ENCODE data around the gene FOS. TPM values are rescaled to one million over a fixed set of nuclear protein-coding genes. Genes with fewer than 3 reads are reported as not detected.

The FOS gene
- total and polyA plus RNA-seq, 4 donors: 13.2 to 82.7 (median 20.0) TPM

DNA sequence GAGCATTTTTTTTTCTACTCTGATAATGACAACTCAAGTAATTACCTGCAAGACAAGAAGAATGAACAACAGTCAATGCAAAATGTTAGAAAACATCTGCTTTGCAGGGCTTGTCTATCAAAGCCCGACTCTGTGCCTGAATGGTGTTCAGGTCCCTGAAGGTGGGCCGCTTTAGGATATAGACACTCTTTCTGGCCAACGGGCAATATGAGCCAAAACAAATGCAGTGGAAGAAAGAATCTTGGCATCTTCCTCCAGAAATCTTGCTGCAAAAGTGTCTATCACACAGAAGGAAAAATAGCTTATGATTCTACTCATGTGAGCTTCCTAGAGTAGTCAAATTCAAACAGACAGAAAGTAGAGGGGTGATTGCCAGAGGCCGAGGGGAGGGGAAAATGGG, 32.7 kb downstream of the FOS start:
- 69% methylated on average over 4 of the region's 4 CpGs for WGBS
- H3K4me3 ChIP-seq (ENCODE audit: low read depth in 1 of 3, low read length in 3 of 3): no peak overlapping the region

DNA sequence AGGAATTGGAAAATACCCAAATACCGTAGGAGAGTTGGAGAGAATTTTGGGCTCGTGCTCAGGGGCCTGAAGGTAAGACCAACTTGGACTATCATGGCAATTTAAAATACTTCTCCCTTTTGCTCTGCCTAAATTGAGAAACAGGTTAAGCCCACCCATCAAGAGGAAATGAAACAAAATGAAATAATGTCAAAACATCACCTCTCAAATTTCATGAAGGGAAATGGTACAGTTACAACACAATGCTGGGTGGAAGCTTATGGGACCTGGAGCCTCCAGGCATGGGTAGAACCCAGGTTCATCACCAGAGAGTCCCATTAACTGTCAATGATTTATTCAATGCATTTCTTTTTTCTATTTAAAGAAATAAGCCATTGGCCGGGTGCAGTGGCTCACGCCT, 33.7 kb downstream of the FOS start:
- TF ChIP-seq YY1 (IDR thresholded peaks at IDR 0.05) (no peak), GABPA (IDR thresholded peaks at IDR 0.05 in 1 of 2, conservative IDR thresholded peaks at IDR 0.05 in 1 of 2) (no peak), EGR1 (IDR thresholded peaks at IDR 0.05; ENCODE audit: low read depth in 2 of 2) (no peak), SP1 (IDR thresholded peaks at IDR 0.05) (no peak), HNF4A (conservative IDR thresholded peaks at IDR 0.05) (no peak), FOXA2 (IDR thresholded peaks at IDR 0.05) (no peak), RAD21 (IDR thresholded peaks at IDR 0.05) (no peak), TAF1 (conservative IDR thresholded peaks at IDR 0.05) (no peak)
- TF ChIP-seq, protein P1, sequence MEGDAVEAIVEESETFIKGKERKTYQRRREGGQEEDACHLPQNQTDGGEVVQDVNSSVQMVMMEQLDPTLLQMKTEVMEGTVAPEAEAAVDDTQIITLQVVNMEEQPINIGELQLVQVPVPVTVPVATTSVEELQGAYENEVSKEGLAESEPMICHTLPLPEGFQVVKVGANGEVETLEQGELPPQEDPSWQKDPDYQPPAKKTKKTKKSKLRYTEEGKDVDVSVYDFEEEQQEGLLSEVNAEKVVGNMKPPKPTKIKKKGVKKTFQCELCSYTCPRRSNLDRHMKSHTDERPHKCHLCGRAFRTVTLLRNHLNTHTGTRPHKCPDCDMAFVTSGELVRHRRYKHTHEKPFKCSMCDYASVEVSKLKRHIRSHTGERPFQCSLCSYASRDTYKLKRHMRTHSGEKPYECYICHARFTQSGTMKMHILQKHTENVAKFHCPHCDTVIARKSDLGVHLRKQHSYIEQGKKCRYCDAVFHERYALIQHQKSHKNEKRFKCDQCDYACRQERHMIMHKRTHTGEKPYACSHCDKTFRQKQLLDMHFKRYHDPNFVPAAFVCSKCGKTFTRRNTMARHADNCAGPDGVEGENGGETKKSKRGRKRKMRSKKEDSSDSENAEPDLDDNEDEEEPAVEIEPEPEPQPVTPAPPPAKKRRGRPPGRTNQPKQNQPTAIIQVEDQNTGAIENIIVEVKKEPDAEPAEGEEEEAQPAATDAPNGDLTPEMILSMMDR (IDR thresholded peaks at IDR 0.05; ENCODE audit: low read depth, low read length, missing input control): no peak
- TF ChIP-seq, protein P2, sequence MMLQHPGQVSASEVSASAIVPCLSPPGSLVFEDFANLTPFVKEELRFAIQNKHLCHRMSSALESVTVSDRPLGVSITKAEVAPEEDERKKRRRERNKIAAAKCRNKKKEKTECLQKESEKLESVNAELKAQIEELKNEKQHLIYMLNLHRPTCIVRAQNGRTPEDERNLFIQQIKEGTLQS (IDR thresholded peaks at IDR 0.05): no peak
- TF ChIP-seq, protein P3, sequence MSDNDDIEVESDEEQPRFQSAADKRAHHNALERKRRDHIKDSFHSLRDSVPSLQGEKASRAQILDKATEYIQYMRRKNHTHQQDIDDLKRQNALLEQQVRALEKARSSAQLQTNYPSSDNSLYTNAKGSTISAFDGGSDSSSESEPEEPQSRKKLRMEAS (IDR thresholded peaks at IDR 0.05): no peak
- H3K9ac ChIP-seq (ENCODE audit: low read depth in 1 of 2, low read length in 2 of 2): no peak overlapping the region
- H3K36me3 ChIP-seq (ENCODE audit: control insufficient read depth in 4 of 4, insufficient read depth in 3 of 4, low read depth in 1 of 4, low read length in 3 of 4): no peaks in the 10 kb centered on the region
- peaks cover 0 to 5% (median 0%) of the 10 kb centered on the region in 4 donors for H3K4me1 ChIP-seq (ENCODE audit: control insufficient read depth in 4 of 4, insufficient read depth in 4 of 4, low read length in 3 of 4)
- H3K4me3 ChIP-seq (ENCODE audit: low read depth in 1 of 3, low read length in 3 of 3): no peak overlapping the region
- H3K27me3 ChIP-seq (ENCODE audit: control insufficient read depth in 4 of 4, insufficient read depth in 4 of 4, low read length in 3 of 4): no peaks in the 10 kb centered on the region
- H3K9me3 ChIP-seq (ENCODE audit: control insufficient read depth in 4 of 4, low read length in 3 of 4): no peaks in the 10 kb centered on the region
- WGBS: 93% methylated on average over 4 of the region's 4 CpGs
- DNase-seq (ENCODE audit: low spot score): no peak
- no peak overlapping the region for H3K27ac ChIP-seq (ENCODE audit: low read depth in 1 of 2, low read length in 2 of 2)

More for the DNA sequence above, 32.7 kb downstream of the FOS start:
- no peaks in the 10 kb centered on the region for H3K36me3 ChIP-seq (ENCODE audit: control insufficient read depth in 4 of 4, insufficient read depth in 3 of 4, low read depth in 1 of 4, low read length in 3 of 4)
- TF ChIP-seq GABPA (IDR thresholded peaks at IDR 0.05 in 1 of 2, conservative IDR thresholded peaks at IDR 0.05 in 1 of 2): no peak
- TF ChIP-seq RAD21 (IDR thresholded peaks at IDR 0.05): no peak
- no peak for TF ChIP-seq SP1 (IDR thresholded peaks at IDR 0.05)
- TF ChIP-seq, protein P1 (IDR thresholded peaks at IDR 0.05; ENCODE audit: low read depth, low read length, missing input control): no peak
- TF ChIP-seq FOXA2 (IDR thresholded peaks at IDR 0.05): no peak
- no peak for TF ChIP-seq HNF4A (conservative IDR thresholded peaks at IDR 0.05)
- no peak for TF ChIP-seq TAF1 (conservative IDR thresholded peaks at IDR 0.05)
- no peak for TF ChIP-seq NR2F2 (IDR thresholded peaks at IDR 0.05)
- no peak for TF ChIP-seq YY1 (IDR thresholded peaks at IDR 0.05)
- TF ChIP-seq, protein P4, sequence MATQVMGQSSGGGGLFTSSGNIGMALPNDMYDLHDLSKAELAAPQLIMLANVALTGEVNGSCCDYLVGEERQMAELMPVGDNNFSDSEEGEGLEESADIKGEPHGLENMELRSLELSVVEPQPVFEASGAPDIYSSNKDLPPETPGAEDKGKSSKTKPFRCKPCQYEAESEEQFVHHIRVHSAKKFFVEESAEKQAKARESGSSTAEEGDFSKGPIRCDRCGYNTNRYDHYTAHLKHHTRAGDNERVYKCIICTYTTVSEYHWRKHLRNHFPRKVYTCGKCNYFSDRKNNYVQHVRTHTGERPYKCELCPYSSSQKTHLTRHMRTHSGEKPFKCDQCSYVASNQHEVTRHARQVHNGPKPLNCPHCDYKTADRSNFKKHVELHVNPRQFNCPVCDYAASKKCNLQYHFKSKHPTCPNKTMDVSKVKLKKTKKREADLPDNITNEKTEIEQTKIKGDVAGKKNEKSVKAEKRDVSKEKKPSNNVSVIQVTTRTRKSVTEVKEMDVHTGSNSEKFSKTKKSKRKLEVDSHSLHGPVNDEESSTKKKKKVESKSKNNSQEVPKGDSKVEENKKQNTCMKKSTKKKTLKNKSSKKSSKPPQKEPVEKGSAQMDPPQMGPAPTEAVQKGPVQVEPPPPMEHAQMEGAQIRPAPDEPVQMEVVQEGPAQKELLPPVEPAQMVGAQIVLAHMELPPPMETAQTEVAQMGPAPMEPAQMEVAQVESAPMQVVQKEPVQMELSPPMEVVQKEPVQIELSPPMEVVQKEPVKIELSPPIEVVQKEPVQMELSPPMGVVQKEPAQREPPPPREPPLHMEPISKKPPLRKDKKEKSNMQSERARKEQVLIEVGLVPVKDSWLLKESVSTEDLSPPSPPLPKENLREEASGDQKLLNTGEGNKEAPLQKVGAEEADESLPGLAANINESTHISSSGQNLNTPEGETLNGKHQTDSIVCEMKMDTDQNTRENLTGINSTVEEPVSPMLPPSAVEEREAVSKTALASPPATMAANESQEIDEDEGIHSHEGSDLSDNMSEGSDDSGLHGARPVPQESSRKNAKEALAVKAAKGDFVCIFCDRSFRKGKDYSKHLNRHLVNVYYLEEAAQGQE (IDR thresholded peaks at IDR 0.05): no peak
- TF ChIP-seq, protein P2 (IDR thresholded peaks at IDR 0.05): no peak
- peaks cover 0 to 5% (median 0%) of the 10 kb centered on the region in 4 donors for H3K4me1 ChIP-seq (ENCODE audit: control insufficient read depth in 4 of 4, insufficient read depth in 4 of 4, low read length in 3 of 4)
- no peak for DNase-seq (ENCODE audit: low spot score)
- H3K27ac ChIP-seq (ENCODE audit: low read depth in 1 of 2, low read length in 2 of 2): no peak overlapping the region
- no peak overlapping the region for H3K9ac ChIP-seq (ENCODE audit: low read depth in 1 of 2, low read length in 2 of 2)
- H3K9me3 ChIP-seq (ENCODE audit: control insufficient read depth in 4 of 4, low read length in 3 of 4): no peaks in the 10 kb centered on the region
- H3K27me3 ChIP-seq (ENCODE audit: control insufficient read depth in 4 of 4, insufficient read depth in 4 of 4, low read length in 3 of 4): no peaks in the 10 kb centered on the region

Data from liver (tissue), 9 donors.